HG02973 (cell line): ENCODE measurements around the gene PDCD1LG2.
A peak's percentile ranks its signal among the peaks of the same experiment; 100 is the strongest.
"Not testable (repeated sequence)": the region's sequence is repeated elsewhere in the genome, so short reads cannot be mapped to it uniquely, and the experiment has no call there.

ENCODE experiments used
- ATAC-seq: cut with Tn5 transposase; IDR thresholded peaks from one replicate; pipeline ENCODE4 v1.9.1; 2021; ENCODE audit warnings: moderate library complexity; ENCODE audit not compliant: unreplicated experiment

Gene PDCD1LG2

DNA sequence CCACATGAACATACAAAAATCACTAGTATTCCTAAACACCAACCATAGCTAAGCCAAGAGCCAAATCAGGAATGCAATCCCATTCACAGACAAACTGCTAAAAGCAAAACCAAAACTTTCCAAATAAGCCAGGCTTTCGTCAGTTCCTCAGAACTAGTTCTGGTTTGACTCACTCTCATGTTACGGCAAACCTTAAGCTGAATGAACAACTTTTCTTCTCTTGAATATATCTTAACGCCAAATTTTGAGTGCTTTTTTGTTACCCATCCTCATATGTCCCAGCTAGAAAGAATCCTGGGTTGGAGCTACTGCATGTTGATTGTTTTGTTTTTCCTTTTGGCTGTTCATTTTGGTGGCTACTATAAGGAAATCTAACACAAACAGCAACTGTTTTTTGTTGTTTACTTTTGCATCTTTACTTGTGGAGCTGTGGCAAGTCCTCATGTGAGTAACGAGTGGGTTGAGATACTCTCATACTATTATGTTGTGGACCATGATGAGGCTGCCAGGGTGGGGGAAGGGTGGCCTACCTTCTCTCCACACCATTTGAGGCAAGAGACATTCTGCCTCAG lies at the start of gene PDCD1LG2:
PDCD1LG2 (plus strand) TSS at position 172 of the 572 bp plus-strand sequence. CDS start 12,016 bp downstream, outside the sequence.
- ATAC-seq = peak; percentile 75

DNA sequence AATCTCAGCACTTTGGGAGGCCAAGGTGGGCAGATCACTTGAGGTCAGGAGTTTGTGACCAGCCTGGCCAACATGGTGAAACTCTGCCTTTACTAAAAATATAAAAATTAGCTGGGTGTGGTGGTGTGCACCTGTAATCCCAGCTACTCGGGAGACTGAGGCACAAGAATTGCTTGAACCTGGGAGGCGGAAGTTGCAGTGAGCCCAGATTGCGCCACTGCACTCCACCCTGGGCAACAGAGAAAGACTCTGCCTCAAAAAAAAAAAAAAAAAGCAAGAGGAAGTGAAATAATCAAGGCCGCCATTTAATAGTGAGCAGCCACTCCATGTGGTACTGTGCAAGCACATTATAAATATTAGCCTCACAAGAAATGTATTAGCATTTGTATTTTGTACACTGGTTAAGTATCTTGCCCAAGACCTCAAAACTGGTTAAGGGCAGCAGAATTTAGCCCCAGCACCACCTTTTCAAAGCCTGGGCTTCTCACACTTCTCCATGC lies 45.5 kb upstream of the PDCD1LG2 start:
- ATAC-seq = not testable (repeated sequence)

DNA sequence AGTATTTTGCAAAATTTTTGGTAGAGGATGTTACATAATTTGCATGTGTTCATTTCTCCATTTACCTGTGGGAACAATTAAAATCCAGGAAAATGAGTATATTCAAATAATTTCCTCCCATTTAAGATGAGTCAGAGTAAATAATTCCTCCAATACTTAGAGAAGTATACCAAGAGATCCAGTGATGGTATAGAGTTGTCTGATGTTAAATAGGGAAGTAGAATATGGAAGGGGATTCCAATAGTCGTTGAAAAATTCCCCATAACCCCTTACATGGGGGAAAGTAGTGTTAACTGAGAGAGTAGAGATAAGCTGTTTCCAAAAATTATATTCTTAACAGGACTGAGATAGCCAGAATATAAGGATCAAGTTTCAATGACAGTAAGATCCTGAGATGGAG lies 44.3 kb upstream of the PDCD1LG2 start:
- ATAC-seq = no peak

DNA sequence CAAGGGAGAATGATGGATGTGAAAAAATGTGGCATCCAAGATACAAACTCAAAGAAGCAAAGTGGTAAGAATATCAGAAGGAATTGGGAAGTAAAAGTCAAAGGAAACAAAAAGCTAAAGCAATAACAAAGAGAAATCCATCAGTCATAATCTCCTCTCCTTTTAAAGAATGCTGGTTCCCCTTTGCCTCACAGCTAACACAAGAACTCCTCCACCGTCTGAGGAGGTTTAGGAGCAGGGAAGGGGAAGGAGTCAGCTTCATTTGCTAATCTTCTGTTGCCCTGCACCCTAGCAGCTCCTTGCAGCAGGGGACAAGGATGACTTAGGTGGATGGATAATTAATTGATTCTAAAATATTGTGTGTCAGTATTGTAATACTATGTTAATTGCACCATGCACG lies 43.6 kb upstream of the PDCD1LG2 start:
- ATAC-seq = no peak

DNA sequence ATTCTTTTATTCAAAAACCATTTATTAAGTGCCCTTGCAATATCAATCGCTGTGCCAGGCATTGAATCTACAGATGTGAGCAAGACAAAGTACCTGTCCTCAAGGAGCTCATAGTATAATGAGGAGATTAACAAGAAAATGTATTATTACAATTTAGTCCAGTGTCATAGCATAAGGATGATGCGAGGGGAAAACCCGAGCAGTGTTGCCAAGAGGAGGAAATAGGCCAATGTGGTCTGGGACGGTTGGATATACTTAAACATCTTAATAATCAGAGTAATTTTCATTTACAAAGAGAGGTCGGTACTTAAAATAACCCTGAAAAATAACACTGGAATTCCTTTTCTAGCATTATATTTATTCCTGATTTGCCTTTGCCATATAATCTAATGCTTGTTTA lies 41.5 kb upstream of the PDCD1LG2 start:
- ATAC-seq = no peak

DNA sequence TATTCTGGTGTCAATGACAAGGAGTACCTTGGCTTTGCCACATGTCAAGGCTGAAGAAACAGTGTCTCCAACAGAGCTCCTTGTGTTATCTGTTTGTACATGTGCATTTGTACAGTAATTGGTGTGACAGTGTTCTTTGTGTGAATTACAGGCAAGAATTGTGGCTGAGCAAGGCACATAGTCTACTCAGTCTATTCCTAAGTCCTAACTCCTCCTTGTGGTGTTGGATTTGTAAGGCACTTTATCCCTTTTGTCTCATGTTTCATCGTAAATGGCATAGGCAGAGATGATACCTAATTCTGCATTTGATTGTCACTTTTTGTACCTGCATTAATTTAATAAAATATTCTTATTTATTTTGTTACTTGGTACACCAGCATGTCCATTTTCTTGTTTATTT lies 40.2 kb upstream of the PDCD1LG2 start:
- no peak for ATAC-seq

DNA sequence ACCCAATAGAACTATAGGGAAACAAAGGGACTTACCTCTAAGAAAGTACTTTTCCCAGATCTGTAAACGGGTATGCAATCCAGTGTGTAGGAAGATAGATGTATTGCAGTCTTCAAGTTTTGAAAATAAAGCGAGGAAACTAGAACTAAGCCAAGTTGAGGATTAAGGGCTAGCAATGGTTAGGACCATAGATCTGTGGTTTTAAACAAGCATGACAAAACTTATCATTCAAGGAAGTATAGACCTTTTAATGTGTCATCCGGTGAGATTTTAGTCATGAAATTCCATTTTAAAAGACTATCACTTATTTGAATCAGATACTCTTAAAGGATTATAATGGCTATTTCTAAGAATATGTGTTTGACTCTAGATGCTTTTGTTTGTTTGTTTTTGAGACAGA lies 39.5 kb upstream of the PDCD1LG2 start:
- no peak for ATAC-seq

DNA sequence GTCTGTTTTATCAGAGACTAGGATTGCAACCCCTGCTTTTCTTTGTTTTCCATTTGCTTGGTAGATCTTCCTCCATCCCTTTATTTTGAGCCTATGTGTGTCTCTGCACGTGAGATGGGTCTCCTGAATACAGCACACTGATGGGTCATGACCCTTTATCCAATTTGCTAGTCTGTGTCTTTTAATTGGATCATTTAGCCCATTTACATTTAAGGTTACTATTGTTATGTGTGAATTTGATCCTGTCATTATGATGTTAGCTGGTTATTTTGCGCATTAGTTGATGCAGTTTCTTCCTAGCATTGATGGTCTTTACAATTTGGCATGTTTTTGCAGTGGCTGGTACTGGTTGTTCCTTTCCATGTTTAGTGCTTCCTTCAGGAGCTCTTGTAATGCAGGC lies 34.7 kb upstream of the PDCD1LG2 start:
- ATAC-seq = not testable (repeated sequence)

DNA sequence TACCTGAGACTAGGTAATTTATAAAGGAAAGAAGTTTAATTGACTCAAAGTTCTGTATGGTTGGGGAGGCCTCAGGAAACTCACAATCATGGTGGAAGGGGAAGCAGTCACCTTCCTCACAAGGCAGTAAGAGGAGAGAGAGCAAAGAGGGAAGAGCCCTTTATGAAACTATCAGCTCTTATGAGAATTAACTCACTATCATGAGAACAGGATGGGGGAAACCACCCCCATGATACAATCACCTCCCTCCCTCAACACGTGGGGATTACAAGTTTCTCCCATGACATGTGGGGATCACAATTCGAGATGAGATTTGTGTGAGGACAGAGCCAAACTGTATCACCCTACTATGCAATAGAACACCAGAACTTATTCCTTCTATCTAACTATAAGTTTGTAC lies 32.1 kb upstream of the PDCD1LG2 start:
- ATAC-seq = no peak

DNA sequence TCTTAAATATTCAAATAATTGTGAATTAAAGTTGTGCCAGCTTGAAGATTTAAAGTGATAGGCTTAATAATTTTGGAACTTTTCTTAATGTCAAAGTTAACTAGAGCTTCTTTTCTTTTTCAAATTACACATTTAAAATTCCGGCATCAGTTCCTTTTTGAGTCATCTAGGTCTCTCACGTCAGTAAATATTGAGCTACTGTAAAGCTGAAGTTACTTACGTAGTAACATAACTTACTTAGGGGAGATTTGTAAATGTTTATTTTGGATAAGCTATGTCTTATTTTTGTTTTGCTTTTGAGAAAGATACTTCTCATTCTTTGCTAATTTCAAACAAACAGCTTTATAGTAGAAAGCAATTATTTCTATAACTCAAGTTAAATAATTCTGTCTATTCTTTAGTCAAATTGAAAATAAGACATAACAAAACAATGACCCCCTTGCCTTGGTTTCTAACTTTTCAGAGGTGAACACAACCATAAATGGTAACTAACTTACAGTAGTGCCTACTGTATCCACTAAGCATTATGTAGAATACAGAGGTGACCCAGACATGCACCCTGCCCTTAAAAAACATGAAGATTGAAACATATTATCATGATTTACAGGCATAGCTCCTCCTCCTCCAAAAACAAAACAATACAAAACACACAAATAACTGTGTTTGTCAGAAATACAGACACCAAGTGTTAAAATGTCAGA lies 30.2 kb upstream of the PDCD1LG2 start:
- ATAC-seq = no peak

DNA sequence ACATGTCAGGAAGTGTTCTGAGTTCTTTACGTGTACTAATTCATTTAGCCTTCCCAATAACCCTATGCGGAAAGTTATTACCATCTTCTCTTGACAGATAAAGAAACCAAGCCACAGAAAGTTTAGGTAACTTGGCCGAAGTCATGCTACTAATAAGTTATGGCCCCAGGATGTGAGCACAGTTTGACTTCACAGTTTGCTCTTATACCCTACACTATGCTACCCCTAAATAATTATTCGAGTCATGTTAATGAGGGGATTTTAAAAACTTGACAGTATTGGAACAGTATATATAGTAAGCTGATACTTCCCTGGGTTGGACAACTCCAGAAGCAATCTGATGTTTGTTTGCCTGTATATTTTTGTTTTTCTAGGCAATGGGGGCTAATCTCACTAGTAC lies 29.4 kb upstream of the PDCD1LG2 start:
- no peak for ATAC-seq

DNA sequence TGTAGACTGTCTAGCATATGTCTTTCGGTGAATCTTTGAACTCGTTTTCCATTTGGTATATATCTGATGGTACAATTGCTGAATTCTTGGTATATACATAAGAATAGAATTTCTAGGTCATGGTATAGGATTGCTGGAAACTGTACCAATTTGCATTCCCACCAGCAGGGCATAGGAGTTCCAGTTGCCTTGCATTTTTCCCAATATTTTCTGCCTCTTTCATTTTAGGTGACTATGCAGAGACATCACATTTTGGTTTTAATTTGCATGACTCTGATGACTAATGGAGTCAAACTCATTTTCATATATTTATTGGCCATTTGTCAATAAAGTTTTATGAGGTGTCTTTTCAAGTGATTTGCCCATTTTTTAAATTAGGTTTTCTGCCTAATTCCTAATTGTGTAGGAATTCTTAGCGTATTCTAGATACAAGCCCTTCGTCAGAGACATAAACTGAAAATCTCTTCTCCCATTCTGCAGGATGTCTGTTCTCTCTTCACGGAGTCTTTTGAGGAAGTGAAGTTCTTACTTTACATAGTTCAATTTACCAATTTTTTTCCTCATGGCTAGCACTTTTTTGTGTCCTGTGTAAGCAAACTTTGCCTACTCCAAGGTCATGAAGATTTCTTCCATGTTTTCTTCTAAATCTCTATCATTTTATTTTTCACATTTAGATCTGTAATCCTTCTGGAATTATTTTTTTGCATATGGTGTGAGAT lies 28.9 kb upstream of the PDCD1LG2 start:
- ATAC-seq = no peak

DNA sequence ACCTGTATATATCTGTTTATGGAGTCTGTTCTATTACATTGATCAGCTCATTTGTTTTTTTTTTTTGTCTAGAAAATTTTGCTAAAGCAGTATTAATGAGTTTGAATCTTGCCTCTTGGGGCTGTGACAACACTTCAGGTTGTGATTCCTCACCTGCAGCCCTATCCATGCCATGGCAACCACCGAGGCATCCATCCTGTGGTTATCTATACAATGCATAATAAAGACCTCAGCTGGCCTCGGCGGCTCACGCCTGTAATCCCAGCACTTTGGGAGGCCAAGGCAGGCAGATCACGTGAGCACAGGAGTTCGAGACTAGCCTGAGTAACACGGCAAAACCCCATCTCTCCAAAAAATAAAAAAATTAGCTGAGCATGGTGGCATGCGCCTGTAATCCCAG lies 28.1 kb upstream of the PDCD1LG2 start:
- ATAC-seq = no peak

DNA sequence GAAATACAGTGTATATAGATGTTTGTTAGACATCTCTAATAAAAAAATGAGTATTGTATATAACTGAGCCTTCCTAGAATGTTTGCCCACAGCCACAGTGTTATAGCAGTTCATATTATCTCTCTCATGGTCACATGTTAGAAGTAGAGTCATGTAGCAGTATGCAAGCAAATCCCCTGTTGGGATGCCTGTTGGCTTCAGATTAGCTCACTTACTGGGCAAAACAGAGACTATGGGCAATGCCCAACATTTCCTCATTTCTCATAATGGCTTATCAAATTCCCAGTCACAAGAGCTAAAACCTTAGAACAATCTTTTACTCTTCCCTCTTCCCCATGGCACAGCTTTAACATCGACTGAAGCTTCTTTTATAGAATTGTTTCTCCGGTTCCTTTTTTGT lies 27.0 kb upstream of the PDCD1LG2 start:
- ATAC-seq = no peak

DNA sequence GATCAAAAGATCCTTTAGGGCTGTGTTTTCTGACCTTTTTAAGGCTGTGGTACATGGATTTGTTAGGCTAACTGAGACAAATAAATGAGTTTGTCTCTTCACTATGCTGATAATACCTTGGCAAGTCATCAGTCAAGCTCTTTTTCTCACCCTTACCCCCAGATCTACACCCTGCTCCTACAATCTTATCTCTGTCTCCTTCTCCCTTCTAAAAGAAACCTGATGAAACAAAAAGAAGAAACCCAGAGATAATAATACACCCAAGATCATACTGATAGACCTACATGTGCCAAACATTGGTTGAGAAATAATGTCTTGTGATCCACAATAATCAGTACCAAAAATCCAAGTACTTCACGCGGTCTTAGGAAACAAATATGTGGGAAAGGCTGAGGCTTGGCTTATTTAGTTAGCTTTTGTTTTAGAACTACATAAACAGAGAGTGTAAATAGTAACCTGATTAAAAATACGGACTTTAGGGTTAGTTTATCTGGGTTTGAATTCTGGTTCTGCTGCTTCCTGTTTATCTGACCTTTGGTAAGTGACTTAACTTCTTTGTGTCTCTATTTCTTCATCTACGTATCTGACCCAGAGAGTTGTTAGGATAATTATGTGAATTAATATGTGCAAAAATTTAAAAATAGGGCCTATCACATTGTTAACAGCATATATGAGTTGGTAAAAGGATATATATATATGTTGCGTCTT lies 24.8 kb upstream of the PDCD1LG2 start:
- no peak for ATAC-seq

DNA sequence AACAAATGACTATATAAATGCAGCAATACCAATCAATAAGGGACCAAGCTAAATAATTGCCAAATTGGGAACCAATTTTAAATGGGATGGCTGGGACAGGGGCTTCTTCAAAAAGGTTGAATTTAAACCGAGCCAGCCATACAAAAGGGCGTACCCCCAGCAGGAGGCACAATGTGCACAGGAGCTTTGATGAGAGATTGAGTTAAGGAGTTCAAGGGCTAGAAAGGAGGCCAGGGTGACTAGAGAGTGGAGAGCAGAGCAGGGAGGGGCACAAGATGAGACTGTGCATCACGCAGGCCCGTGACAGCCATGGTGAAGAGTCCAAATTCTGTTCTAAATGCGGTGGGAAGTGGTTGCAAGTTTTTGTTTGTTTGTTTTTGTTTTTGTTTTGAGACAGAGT lies 23.3 kb upstream of the PDCD1LG2 start:
- ATAC-seq = no peak

DNA sequence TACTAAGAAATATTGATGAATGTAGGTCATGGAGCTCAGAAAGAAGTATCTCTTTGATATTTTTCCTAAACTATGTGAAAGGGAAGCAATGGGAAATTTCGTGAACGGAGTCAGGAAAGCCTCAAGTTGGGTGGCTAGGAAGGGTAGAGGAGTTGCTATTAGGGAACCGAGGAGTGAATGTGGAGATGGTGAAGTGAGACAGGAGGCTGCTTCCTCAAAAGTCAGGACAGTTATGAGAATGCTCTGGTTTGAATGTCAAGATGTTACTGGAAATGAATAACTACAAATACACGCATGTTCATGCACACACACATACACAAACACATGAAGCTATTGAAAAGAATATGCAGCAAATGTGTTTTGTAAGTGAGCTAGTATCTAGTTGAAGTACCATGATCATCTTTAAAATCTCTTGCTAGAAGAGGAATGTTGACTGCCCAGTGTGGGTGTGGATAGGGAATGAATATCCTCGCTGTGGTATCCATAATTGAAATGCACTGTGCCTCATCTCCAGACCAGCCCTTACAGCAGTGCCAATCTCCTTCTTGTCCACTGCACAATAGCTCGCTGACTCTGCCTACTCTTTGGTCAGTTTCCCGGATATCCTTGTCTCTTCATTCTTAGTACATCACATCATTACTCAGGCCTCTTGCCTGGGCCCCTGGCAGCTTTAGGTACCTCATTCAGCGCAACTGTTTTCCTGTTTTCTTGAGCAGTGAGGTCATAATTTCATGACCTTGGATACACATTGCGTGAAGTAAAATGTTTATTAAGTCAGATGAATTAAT lies 21.9 kb upstream of the PDCD1LG2 start:
- no peak for ATAC-seq

DNA sequence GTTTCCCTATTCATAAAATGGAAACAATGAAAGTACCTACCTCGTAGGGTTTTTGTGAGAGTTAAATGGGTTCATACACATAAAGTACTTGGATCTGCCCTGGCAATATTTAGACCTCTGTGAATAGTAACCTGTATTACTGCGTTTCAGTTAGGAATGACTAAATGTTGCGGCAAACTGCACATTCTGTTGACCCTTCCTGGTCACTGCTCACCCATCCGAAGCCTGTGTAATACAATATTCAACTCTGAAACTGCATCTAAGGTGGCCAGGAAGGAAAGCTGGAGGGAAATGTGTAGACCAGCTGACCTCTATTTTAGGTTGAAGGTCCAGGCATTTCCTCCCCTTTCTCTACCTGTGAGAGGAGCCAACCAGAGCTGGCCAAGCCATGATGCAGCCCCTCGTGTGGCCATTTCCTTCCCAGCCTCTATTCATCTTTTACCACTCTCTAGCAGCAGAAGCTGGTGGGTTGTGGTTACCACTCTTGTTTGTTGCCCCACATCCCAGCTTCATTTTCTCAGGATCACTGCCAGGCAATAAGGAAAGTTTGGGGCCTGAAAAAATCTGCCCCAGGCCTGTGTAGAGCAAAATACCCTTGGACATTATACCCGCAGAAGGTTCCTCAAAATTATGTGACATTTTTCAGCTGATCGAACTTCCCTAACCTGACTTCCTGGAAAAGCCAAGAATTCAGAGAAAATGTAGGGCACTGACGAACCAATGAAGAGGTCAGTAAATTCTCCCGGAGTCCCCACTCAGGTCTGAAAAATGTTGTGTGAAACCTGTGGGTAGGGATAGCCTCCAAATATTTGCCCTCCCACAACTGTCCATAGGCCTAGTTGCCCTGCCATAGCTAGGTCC lies 20.5 kb upstream of the PDCD1LG2 start:
- ATAC-seq = no peak

DNA sequence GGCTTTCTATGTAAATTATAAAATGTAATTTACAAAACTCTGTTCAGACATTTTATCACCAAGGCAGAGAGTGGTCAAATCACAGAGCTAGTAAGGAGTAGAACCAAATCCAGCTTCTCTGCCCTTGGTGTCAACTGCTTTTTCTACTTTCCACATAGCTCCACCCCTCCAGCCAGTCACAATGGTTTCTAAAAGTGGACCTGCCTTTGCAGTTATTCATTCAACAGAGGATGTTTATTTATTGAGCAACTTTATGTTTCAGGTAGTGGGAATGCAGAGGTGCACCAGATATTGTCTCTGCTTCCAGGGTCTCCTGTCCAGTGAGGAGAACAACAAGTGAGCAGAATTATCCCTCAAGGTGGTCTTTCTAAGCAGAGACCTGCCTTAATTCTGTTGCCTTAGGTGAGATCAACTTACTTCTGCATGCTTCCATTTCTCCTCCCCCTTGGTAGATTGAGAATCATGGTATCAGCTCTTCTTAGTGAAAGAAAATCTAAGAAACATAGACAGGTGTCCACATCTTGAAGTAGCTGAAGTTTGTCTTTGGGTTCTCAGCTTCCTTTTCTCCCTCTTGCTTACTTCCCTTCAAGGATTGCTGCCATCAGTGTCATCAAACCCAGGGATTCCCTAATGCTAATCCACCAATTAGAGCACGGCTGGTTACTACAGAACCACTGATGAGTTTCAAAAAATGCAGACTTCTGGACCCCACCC lies 17.2 kb upstream of the PDCD1LG2 start:
- no peak for ATAC-seq
